ENCODE measurements around the gene SPINT2. TPM values are rescaled to one million over a fixed set of nuclear protein-coding genes. Genes with fewer than 3 reads are reported as not detected.

SPINT2 gene
- total RNA-seq, 4 donors from 2014 or later = 11.8 to 72.8 (median 29.4) TPM

DNA sequence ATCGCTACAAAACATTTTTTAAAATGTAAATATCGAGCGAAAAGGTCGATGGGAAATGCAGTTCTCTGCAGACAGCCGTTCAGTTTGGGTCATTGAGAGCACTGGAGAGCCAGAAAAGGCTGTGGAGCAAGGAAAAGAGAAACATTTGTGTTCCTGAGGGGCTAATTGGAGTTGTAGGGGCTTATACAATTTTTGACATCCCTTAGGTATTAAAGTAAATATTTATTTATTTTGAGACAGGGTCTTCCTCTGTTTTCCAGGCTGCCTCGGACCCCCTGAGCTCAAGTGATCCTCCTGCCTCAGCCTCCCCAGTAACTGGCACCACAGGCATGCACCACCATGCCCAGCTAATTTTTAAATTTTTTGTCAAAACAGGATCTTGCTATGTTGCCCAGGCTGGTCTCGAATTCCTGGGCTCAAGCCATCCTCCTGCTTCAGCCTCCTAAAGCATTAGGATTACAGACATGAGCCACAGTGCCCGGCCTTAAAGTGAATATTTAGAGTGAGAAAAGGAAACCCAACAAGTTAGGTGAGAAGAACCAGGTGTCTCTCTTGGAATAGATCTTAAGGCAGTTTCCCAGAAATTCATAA is 52.2 kb downstream of the SPINT2 start:
- no peaks in the 10 kb centered on the region for H3K36me3 ChIP-seq
- peak overlapping the region; percentile 66 for H3K4me3 ChIP-seq
- H3K4me1 ChIP-seq = peaks cover 0 to 10% of the 10 kb centered on the region in 2 donors
- TF ChIP-seq, protein P1, sequence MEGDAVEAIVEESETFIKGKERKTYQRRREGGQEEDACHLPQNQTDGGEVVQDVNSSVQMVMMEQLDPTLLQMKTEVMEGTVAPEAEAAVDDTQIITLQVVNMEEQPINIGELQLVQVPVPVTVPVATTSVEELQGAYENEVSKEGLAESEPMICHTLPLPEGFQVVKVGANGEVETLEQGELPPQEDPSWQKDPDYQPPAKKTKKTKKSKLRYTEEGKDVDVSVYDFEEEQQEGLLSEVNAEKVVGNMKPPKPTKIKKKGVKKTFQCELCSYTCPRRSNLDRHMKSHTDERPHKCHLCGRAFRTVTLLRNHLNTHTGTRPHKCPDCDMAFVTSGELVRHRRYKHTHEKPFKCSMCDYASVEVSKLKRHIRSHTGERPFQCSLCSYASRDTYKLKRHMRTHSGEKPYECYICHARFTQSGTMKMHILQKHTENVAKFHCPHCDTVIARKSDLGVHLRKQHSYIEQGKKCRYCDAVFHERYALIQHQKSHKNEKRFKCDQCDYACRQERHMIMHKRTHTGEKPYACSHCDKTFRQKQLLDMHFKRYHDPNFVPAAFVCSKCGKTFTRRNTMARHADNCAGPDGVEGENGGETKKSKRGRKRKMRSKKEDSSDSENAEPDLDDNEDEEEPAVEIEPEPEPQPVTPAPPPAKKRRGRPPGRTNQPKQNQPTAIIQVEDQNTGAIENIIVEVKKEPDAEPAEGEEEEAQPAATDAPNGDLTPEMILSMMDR (IDR thresholded peaks at IDR 0.05) = no peak
- no peak for TF ChIP-seq POLR2A (IDR thresholded peaks at IDR 0.05)
- DNase-seq = no peak
- intact Hi-C loops (cut with DNase I; ENCODE audit: low total_unique reads) = no loop called here
- H3K9me3 ChIP-seq = no peaks in the 10 kb centered on the region
- H3K27ac ChIP-seq = peak overlapping the region; percentile 80 to 87
- H3K27me3 ChIP-seq = peaks cover 0 to 3% of the 10 kb centered on the region in 2 donors

DNA sequence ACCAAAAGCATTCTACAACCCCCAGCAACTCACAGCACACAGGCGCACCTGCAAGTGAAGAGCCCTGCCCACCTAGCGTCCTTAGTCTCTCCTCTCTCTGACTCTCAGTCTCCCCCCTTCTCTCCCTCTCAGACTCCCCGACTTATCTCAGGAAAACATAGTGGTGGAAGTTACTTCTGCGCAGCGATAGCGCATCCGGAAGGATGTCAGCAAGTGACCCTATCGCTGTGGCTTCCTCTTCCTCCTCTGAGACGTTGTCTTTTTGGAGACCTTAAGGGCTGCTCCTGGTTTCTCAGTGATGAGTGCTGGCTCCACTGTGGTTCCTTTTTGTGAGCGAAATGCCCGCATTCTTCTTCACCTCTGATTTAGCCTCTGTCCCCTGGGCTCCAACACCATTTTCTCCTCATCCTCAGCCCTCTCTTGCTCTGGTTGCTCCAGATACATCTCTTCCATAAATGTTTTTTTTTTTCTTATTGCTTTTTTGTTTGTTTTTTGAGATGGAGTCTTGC is 52.8 kb downstream of the SPINT2 start:
- H3K27ac ChIP-seq = peak overlapping the region in 1 of 2 donors; percentile 80
- no peaks in the 10 kb centered on the region for H3K36me3 ChIP-seq
- DNase-seq = no peak
- no peak overlapping the region for H3K4me3 ChIP-seq
- no peaks in the 10 kb centered on the region for H3K9me3 ChIP-seq
- peaks cover 0 to 10% of the 10 kb centered on the region in 2 donors for H3K4me1 ChIP-seq
- TF ChIP-seq, protein P1 (IDR thresholded peaks at IDR 0.05) = no peak
- no peak for TF ChIP-seq POLR2A (IDR thresholded peaks at IDR 0.05)
- H3K27me3 ChIP-seq = peaks cover 0 to 3% of the 10 kb centered on the region in 2 donors
- intact Hi-C loops (cut with DNase I; ENCODE audit: low total_unique reads) = no loop called here

DNA sequence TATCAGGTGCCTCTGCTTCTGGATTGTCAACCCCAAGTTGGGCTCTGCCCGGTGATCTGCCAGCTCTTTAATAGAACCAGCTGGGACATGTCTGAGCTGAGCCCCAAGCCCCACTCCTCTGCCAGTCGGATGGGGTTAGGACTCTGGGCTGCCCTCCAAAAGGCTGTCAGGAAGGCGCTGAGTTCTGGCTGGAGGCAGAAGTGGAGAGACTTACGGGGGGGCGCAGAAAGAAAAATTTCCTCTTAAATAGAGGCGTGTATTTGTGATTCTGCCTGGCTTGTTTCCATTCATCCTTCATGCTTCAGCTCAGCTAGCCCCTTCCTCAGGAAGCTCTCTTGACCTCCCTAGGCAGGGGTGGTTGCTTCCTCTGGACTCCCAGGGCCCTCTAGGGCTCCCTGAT is 54.3 kb downstream of the SPINT2 start:
- TF ChIP-seq POLR2A (IDR thresholded peaks at IDR 0.05) = no peak
- TF ChIP-seq, protein P1 (IDR thresholded peaks at IDR 0.05) = no peak
- Histone ChIP-seq H3K27me3 (peaks cover 0 to 3% of the 10 kb centered on the region in 2 donors), H3K4me1 (peaks cover 0 to 14% of the 10 kb centered on the region in 2 donors), H3K9me3 (no peaks in the 10 kb centered on the region), H3K4me3 (no peak overlapping the region), H3K36me3 (no peaks in the 10 kb centered on the region), H3K27ac (peak overlapping the region; percentile 3 to 68)
- DNase-seq = peak; percentile 33 to 66
- intact Hi-C loops (cut with DNase I; ENCODE audit: low total_unique reads) = no loop called here

- Histone ChIP-seq H3K36me3 (no peaks in the 10 kb centered on the region), H3K4me1 (peaks cover 0 to 14% of the 10 kb centered on the region in 2 donors), H3K9me3 (no peaks in the 10 kb centered on the region), H3K4me3 (peak within 1 kb of the TSS; percentile 49 to 54), H3K27me3 (peaks cover 0 to 3% of the 10 kb centered on the region in 2 donors), H3K27ac (peak within 1 kb of the TSS; percentile 68 to 69)
- intact Hi-C loops (cut with DNase I; ENCODE audit: low total_unique reads) = loop anchor here (2.0 kb wide), 1 partner anchor 67 kb away; no protein-coding TSS in a partner anchor
- DNase-seq = peak; percentile 40 to 59
- TF ChIP-seq POLR2A (IDR thresholded peaks at IDR 0.05) = peak; percentile 36 to 41
- TF ChIP-seq, protein P1 (IDR thresholded peaks at IDR 0.05) = no peak
These were observed 55.3 kb downstream of the SPINT2 start, which contains the start of gene KCNK6 for GRCh38 chr19:38319421-38320258. TSS of gene KCNK6 (plus strand) at chr19:38319845. CDS start at chr19:38319951, 106 bp downstream.
